LNCaP clone FGC (cell line): ENCODE measurements around the gene PUS1.

Experiments used
- DNase-seq: peaks from one replicate; pipeline ENCODE4 v3.0.0-alpha.2; 2011; ENCODE audit warnings: low read depth
- H3K4me3 ChIP-seq: 2 replicates; pipeline ENCODE4 v1.5.1; 2011; ENCODE audit warnings: mild to moderate bottlenecking, low read depth, low read length, control low read depth
- TF ChIP-seq, protein P1 (sequence below): IDR thresholded peaks from 2 replicates; pipeline ENCODE4 v1.5.1; 2012; ENCODE audit warnings: mild to moderate bottlenecking; ENCODE audit not compliant: control insufficient read depth, insufficient read depth; ENCODE audit errors: extremely low read depth

Gene PUS1

DNA sequence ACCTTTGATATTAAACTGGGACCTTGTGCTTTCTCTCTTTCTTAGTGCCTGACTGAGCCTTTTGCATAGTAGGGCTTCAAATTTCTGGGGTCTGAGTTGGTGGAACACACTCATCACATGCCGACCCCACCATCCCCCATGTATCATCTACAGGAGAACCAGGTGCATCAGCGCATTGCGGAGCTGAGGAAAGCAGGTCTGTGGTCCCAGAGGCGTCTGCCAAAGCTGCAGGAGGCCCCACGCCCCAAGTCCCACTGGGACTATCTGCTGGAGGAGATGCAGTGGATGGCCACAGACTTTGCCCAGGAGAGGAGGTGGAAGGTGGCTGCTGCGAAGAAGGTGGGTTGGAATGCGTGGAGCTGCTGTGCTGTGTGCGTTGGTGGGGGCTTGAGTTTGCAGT is 58.5 kb downstream of the PUS1 start:
- no peak overlapping the region for H3K4me3 ChIP-seq
- no peak for DNase-seq
- TF ChIP-seq, protein P1, sequence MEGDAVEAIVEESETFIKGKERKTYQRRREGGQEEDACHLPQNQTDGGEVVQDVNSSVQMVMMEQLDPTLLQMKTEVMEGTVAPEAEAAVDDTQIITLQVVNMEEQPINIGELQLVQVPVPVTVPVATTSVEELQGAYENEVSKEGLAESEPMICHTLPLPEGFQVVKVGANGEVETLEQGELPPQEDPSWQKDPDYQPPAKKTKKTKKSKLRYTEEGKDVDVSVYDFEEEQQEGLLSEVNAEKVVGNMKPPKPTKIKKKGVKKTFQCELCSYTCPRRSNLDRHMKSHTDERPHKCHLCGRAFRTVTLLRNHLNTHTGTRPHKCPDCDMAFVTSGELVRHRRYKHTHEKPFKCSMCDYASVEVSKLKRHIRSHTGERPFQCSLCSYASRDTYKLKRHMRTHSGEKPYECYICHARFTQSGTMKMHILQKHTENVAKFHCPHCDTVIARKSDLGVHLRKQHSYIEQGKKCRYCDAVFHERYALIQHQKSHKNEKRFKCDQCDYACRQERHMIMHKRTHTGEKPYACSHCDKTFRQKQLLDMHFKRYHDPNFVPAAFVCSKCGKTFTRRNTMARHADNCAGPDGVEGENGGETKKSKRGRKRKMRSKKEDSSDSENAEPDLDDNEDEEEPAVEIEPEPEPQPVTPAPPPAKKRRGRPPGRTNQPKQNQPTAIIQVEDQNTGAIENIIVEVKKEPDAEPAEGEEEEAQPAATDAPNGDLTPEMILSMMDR, result no peak

- TF ChIP-seq, protein P1, result no peak
- no peak for DNase-seq
- H3K4me3 ChIP-seq, result no peak overlapping the region
Measured at GRCh38 chr12:131988054-131988796, 59.1 kb downstream of the PUS1 start.

- TF ChIP-seq, protein P1, result no peak
- no peak overlapping the region for H3K4me3 ChIP-seq
- no peak for DNase-seq
Measured at GRCh38 chr12:131989021-131989420, 59.9 kb downstream of the PUS1 start.

DNA sequence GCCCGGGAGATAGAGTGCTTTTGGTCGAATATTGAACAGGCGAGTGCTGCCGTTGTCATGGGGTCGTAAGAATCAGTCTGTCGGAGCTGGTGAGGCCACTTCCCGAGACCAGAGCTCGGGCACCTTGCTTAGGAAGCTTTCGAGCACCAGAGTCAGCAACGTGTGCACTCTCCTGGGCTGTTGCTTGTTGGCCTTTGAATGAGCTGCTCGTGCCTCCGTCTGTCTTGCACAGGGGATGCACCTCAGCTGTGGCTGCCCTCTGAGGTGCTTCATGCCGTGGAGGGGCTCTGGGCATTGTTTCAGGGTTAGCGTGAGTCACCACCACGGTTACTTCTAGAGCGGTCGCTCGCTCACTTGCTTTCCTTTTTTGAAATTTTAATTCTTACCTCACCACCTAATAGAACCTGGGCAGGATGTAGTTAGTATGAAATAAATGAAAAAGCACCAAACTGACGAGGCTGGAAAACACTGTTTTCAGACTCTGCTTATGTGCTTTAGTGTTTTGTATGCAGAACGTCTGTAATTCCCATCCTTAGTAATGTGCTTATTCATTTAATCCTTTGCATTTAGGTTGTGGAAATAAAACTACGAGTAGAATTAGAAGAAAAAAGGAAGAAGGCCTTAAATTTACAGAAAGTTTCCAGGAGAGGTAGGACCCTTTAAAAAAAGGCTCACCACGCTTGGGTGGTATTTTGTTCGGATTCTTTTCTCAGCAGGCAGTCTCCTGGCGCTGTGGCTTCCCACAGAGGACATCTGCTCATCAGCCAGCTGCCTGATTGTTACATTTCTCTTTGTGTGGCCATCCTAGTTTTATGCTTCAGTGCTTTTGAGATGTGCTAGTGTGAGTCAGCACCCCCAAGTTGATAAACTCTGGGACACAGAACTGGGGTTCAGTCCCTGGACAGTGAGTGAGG is 61.2 kb downstream of the PUS1 start:
- no peak overlapping the region for H3K4me3 ChIP-seq
- no peak for DNase-seq
- TF ChIP-seq, protein P1, result no peak

- TF ChIP-seq, protein P1, result no peak
- no peak overlapping the region for H3K4me3 ChIP-seq
- DNase-seq, result no peak
Measured at GRCh38 chr12:131990980-131991305, 61.9 kb downstream of the PUS1 start.

GRCh38 chr12:131991816-131992430 is 62.8 kb downstream of the PUS1 start:
- H3K4me3 ChIP-seq, result no peak overlapping the region
- TF ChIP-seq, protein P1, result no peak
- no peak for DNase-seq
